HepG2 (cell line): ENCODE data around the gene EFNA4. TPM values are rescaled to one million over a fixed set of nuclear protein-coding genes. Genes with fewer than 3 reads are reported as not detected.

Source experiments
- AGO1 ChIP-seq: fragments of 200-400 bp; formaldehyde crosslinking; IDR thresholded peaks from 2 replicates; pipeline ENCODE4 v1.6.1; 2017; ENCODE audit warnings: mild to moderate bottlenecking, low read depth, low read length, moderate library complexity; ENCODE audit not compliant: poor library complexity, severe bottlenecking
- CEBPB ChIP-seq: IDR thresholded peaks from 2 replicates; pipeline ENCODE4 v1.6.1; 2011; ENCODE audit warnings: low read depth, low read length, improper control_type of control experiment, borderline replicate concordance
- ELF1 ChIP-seq: sonication (generic); formaldehyde crosslinking; IDR thresholded peaks from 2 replicates; pipeline ENCODE4 v1.4.0; 2020; ENCODE audit warnings: missing genetic modification reagents
- HDAC6 ChIP-seq: fragments of 200-600 bp; sonication (generic); IDR thresholded peaks from 2 replicates; pipeline ENCODE4 v1.7.0; 2017; ENCODE audit warnings: mild to moderate bottlenecking, antibody characterized with exemption, low read length, low read depth
- HNRNPL ChIP-seq: fragments of 200-400 bp; formaldehyde crosslinking; IDR thresholded peaks from 2 replicates; pipeline ENCODE4 v1.6.1; 2017; ENCODE audit warnings: mild to moderate bottlenecking, low read depth, low read length
- JDP2 ChIP-seq: sonication (generic); formaldehyde crosslinking; IDR thresholded peaks from 2 replicates; pipeline ENCODE4 v1.8.1; 2022; ENCODE audit warnings: missing genetic modification reagents, borderline replicate concordance
- LCORL ChIP-seq, 2 experiments: fragments of 450-650 bp in 1 of 2; sonication (generic) in 1 of 2; formaldehyde crosslinking in 1 of 2; IDR thresholded peaks; 2 replicates each; pipeline versions ENCODE4 v1.5.0 to v1.6.1; 2017 to 2020; ENCODE audit warnings: antibody characterized with exemption in 1 of 2, missing genetic modification reagents in 1 of 2
- NR2F6 ChIP-seq, 2 experiments: IDR thresholded peaks; 2 replicates each; pipeline ENCODE4 v1.6.1; 2016; ENCODE audit warnings: antibody characterized with exemption in 1 of 2, mild to moderate bottlenecking in 1 of 2
- SMC3 ChIP-seq: IDR thresholded peaks from 2 replicates; pipeline ENCODE4 v1.6.1; 2011; ENCODE audit warnings: low read length, improper control_type of control experiment
- TAF1 ChIP-seq: sonication (generic); formaldehyde crosslinking; IDR thresholded peaks from 2 replicates; pipeline ENCODE4 v1.4.0; 2020; ENCODE audit warnings: missing genetic modification reagents
- ZKSCAN1 ChIP-seq: fragments of 150-350 bp; IDR thresholded peaks from 2 replicates; pipeline ENCODE4 v1.6.1; 2014; ENCODE audit warnings: low read length
- ZNF10 ChIP-seq: sonication (generic); formaldehyde crosslinking; IDR thresholded peaks from 2 replicates; pipeline ENCODE4 v1.4.0; 2020; ENCODE audit warnings: mild to moderate bottlenecking, low read depth, missing genetic modification reagents, borderline replicate concordance
- ZNF672 ChIP-seq: sonication (generic); formaldehyde crosslinking; IDR thresholded peaks from 2 replicates; pipeline ENCODE4 v1.8.1; 2022; ENCODE audit warnings: missing genetic modification reagents
- ZSCAN22 ChIP-seq: sonication (generic); formaldehyde crosslinking; IDR thresholded peaks from 2 replicates; pipeline ENCODE4 v1.4.0; 2020; ENCODE audit warnings: mild to moderate bottlenecking, missing genetic modification reagents
- polyA plus RNA-seq, 8 experiments: library from polyadenylated mRNA; depleted of rRNA in 3 of 8; stranded (reverse) in 7 of 8; unstranded in 1 of 8; fragments of >200 nt; fragmentation: Illumina TruSeq in 4 of 8; extraction: Trizol in 4 of 8; gene quantifications; 2 replicates each; pipeline versions ENCODE4 v1.2.1 to v1.2.3, GENCODE V29; 2011 to 2016; ENCODE audit warnings: low read depth in 4 of 8, missing spikeins in 1 of 8, mixed read lengths in 1 of 8; ENCODE audit not compliant: insufficient read depth in 1 of 8
- total RNA-seq, 5 experiments: library from RNA; depleted of rRNA; stranded (reverse); fragments of >200 nt; fragmentation: Illumina TruSeq; extraction: Trizol; gene quantifications; 2 replicates each; pipeline ENCODE4 v1.2.3, GENCODE V29; 2016; ENCODE audit warnings: low read depth in 1 of 5
- TF ChIP-seq, protein P1 (sequence below): IDR thresholded peaks from 2 replicates; pipeline ENCODE4 v1.6.1; 2016
- TF ChIP-seq, protein P2 (sequence below): IDR thresholded peaks from 2 replicates; pipeline ENCODE4 v1.6.1; 2012; ENCODE audit warnings: low read length, improper control_type of control experiment
- TF ChIP-seq, protein P3 (sequence below): conservative IDR thresholded peaks from 2 replicates; pipeline ENCODE4 v1.6.1; 2018; ENCODE audit warnings: missing genetic modification reagents
- TF ChIP-seq, protein P4 (sequence below): sonication (generic); formaldehyde crosslinking; IDR thresholded peaks from 2 replicates; pipeline ENCODE4 v1.5.1; 2020; ENCODE audit warnings: mild to moderate bottlenecking, missing genetic modification reagents, borderline replicate concordance

EFNA4 gene
- total and polyA plus RNA-seq, 2 of the 13 experiments (the other 11 are each of a cell fraction or from before 2014, with no cell fraction given): 12.0 to 17.2 TPM

DNA sequence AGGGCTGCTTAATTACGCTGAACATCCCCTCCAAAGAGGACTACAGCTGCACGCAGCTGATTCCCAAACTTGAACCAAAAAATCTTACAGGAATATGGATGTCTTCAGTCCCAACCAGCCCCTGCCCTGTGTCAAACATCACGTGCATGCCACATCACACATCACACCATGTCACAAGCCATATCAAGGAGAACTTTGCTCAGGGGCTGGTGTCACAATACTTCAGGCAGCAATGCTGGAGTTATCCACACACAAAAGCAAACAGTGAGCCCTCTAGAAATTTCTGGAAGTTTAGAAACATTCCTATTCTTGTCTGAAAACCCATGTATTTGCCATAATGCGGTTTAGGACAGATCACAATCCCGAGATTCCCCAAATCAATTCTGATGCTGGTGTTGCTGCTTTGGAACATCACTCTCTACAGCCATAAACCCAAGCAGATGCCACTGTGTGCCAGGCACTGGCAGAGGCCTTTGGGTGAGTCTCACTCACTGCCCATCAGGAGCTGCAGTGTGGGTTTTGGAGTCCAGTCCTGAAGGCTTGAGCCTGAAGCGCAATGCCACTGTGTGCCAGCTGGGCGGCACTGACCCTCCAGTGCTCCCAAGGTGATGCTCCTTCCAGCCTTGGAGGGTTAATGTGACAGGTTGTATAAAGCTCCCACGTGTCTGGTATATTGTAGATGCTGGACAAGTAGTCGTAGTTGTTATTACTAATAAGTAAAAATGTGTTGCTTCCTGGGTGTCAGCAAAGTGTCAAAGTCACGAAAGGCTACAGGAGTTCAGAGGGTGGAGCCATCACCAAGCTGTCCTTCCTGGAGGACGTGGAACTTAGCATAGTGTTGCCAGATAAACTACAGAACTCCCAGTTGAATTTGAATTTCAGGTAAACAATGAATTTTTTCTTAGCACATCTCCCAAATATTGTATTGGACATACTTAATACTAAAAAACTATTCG is 44.0 kb downstream of the EFNA4 start (continued):
- TF ChIP-seq NR2F6 (IDR thresholded peaks at IDR 0.05): peak; percentile 32; the same call in 1 of the 2 replicates
- peak; percentile 44; the same call in 1 of the 2 replicates for TF ChIP-seq NR2F6 (CRISPR knock-in tag; IDR thresholded peaks at IDR 0.05)
- TF ChIP-seq ZSCAN22 (CRISPR knock-in tag): no peak
- TF ChIP-seq LCORL (IDR thresholded peaks at IDR 0.05): no peak
- peak; percentile 80 for TF ChIP-seq LCORL (CRISPR knock-in tag; IDR thresholded peaks at IDR 0.05)
- no peak for TF ChIP-seq ELF1 (CRISPR knock-in tag)
- TF ChIP-seq SMC3: no peak
- TF ChIP-seq, protein P1, sequence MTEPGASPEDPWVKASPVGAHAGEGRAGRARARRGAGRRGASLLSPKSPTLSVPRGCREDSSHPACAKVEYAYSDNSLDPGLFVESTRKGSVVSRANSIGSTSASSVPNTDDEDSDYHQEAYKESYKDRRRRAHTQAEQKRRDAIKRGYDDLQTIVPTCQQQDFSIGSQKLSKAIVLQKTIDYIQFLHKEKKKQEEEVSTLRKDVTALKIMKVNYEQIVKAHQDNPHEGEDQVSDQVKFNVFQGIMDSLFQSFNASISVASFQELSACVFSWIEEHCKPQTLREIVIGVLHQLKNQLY (CRISPR knock-in tag): peak; percentile 88; the same call in 1 of the 2 replicates
- TF ChIP-seq HNRNPL: 0 out of 2 replicates have a peak, but pooled peaks have one; percentile 16
- TF ChIP-seq, protein P2, sequence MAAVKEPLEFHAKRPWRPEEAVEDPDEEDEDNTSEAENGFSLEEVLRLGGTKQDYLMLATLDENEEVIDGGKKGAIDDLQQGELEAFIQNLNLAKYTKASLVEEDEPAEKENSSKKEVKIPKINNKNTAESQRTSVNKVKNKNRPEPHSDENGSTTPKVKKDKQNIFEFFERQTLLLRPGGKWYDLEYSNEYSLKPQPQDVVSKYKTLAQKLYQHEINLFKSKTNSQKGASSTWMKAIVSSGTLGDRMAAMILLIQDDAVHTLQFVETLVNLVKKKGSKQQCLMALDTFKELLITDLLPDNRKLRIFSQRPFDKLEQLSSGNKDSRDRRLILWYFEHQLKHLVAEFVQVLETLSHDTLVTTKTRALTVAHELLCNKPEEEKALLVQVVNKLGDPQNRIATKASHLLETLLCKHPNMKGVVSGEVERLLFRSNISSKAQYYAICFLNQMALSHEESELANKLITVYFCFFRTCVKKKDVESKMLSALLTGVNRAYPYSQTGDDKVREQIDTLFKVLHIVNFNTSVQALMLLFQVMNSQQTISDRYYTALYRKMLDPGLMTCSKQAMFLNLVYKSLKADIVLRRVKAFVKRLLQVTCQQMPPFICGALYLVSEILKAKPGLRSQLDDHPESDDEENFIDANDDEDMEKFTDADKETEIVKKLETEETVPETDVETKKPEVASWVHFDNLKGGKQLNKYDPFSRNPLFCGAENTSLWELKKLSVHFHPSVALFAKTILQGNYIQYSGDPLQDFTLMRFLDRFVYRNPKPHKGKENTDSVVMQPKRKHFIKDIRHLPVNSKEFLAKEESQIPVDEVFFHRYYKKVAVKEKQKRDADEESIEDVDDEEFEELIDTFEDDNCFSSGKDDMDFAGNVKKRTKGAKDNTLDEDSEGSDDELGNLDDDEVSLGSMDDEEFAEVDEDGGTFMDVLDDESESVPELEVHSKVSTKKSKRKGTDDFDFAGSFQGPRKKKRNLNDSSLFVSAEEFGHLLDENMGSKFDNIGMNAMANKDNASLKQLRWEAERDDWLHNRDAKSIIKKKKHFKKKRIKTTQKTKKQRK: no peak
- TF ChIP-seq ZNF10 (CRISPR knock-in tag): no peak
- peak; percentile 41; the same call in 1 of the 2 replicates for TF ChIP-seq TAF1 (CRISPR knock-in tag)
- no peak for TF ChIP-seq JDP2 (CRISPR knock-in tag)
- peak; percentile 96 for TF ChIP-seq CEBPB
- TF ChIP-seq ZKSCAN1: no peak
- TF ChIP-seq, protein P3, sequence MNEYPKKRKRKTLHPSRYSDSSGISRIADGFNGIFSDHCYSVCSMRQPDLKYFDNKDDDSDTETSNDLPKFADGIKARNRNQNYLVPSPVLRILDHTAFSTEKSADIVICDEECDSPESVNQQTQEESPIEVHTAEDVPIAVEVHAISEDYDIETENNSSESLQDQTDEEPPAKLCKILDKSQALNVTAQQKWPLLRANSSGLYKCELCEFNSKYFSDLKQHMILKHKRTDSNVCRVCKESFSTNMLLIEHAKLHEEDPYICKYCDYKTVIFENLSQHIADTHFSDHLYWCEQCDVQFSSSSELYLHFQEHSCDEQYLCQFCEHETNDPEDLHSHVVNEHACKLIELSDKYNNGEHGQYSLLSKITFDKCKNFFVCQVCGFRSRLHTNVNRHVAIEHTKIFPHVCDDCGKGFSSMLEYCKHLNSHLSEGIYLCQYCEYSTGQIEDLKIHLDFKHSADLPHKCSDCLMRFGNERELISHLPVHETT (CRISPR knock-in tag): no peak
- no peak for TF ChIP-seq AGO1
- no peak for TF ChIP-seq ZNF672 (CRISPR knock-in tag)
- TF ChIP-seq, protein P4, sequence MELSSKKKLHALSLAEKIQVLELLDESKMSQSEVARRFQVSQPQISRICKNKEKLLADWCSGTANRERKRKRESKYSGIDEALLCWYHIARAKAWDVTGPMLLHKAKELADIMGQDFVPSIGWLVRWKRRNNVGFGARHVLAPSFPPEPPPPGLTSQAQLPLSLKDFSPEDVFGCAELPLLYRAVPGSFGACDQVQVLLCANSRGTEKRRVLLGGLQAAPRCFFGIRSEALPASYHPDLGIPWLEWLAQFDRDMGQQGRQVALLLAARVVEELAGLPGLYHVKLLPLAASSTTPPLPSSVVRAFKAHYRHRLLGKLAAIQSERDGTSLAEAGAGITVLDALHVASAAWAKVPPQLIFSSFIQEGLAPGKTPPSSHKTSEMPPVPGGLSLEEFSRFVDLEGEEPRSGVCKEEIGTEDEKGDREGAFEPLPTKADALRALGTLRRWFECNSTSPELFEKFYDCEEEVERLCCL: no peak
- no peak for TF ChIP-seq HDAC6
